GM19035 (cell line): Measurements from ENCODE around the gene SLC19A3.

Experiments
- ATAC-seq: cut with Tn5 transposase; IDR thresholded peaks from one replicate; pipeline ENCODE4 v1.9.1; 2021; ENCODE audit not compliant: unreplicated experiment

SLC19A3 gene

DNA sequence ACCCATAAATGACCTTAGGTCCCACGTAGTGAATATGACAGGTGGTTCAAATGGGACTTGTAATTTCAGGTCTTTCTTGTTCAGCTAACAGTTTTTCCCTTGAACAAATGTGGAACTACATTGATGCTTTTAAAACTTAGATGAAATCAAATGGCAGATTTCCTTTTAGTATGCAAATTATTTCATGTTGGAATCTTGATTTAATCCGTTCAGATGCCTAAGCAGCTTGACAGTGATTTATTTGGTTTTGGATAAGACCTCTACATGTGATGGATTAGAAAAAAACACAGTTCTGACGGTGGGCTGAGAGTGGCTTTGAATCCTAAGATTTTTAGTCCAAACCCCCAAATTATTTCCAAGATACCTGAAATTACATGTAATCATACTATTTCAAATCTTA lies 83.6 kb downstream of the SLC19A3 start:
- ATAC-seq = no peak
